ENCODE measurements around the gene TSPAN4. TPM values are rescaled to one million over a fixed set of nuclear protein-coding genes. Genes with fewer than 3 reads are reported as not detected.
A peak's percentile ranks its signal among the peaks of the same experiment; 100 is the strongest.

The TSPAN4 gene
- total and polyA plus RNA-seq, 9 of the 15 experiments (the other 6 are each of a cell fraction or from before 2014, with no cell fraction given), result 0.07 to 31.0 (median 15.7) TPM

GRCh38 chr11:827146-827896, 15.3 kb upstream of the TSPAN4 start (continued):
- TF ChIP-seq, protein P1, sequence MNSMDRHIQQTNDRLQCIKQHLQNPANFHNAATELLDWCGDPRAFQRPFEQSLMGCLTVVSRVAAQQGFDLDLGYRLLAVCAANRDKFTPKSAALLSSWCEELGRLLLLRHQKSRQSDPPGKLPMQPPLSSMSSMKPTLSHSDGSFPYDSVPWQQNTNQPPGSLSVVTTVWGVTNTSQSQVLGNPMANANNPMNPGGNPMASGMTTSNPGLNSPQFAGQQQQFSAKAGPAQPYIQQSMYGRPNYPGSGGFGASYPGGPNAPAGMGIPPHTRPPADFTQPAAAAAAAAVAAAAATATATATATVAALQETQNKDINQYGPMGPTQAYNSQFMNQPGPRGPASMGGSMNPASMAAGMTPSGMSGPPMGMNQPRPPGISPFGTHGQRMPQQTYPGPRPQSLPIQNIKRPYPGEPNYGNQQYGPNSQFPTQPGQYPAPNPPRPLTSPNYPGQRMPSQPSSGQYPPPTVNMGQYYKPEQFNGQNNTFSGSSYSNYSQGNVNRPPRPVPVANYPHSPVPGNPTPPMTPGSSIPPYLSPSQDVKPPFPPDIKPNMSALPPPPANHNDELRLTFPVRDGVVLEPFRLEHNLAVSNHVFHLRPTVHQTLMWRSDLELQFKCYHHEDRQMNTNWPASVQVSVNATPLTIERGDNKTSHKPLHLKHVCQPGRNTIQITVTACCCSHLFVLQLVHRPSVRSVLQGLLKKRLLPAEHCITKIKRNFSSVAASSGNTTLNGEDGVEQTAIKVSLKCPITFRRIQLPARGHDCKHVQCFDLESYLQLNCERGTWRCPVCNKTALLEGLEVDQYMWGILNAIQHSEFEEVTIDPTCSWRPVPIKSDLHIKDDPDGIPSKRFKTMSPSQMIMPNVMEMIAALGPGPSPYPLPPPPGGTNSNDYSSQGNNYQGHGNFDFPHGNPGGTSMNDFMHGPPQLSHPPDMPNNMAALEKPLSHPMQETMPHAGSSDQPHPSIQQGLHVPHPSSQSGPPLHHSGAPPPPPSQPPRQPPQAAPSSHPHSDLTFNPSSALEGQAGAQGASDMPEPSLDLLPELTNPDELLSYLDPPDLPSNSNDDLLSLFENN (IDR thresholded peaks at IDR 0.05; ENCODE audit: low read depth in 2 of 2, low read length in 2 of 2), result no peak
- TF ChIP-seq, protein P2, sequence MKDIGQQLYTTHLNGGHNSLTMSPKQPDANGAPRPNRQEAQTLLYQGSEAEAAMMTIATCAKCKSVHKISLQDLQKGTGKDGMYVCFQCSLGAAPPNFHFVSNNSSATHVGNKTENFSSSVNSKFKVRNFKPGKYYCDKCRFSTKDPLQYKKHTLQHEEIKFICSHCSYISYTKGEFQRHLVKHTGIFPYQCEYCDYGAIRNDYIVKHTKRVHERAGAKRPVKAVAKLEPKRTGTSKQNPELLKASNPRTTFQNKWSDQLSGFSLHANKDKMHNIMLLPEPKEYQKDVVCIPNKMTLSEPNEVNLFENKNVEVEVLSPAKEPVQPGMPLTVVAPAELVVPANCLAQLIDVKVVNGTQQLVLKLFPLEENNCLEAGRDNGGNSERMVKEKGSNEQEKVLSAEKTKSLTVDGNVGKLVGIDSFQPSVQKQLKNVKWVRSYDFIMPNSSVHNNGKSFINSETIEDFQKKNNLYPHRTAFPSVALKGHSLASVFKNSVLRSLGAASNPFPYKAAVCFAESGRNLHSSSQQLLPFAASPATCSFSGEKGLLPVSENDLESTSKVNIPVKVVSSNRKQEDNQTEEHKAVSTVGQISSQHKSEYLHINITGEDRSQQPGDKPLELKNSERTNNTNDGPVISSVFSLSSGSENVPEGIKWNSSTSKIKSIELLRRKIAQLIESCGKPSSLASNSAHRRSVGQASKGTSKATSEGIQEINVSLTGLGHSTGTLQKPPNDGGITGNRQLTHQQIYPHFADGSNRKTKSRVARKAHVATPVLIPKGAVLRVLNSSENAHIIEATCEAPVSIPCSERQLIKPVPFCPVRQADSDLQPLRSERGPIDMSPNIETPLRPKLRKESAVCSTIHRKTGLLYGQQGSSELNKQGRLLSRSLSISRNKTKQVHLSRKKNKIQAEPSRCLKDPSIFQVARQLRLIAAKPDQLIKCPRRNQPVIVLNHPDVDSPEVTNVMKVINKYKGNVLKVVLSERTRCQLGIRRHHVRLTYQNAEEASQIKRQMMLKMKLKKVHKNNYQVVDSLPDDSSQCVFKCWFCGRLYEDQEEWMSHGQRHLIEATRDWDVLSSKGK (CRISPR knock-in tag; IDR thresholded peaks at IDR 0.05), result no peak
- no peak for TF ChIP-seq ZNF146 (CRISPR knock-in tag; IDR thresholded peaks at IDR 0.05; ENCODE audit: unreplicated experiment)
- no peak for TF ChIP-seq HNRNPH1 (optimal IDR thresholded peaks at IDR 0.05; ENCODE audit: low read depth, low read length)
- TF ChIP-seq, protein P3, sequence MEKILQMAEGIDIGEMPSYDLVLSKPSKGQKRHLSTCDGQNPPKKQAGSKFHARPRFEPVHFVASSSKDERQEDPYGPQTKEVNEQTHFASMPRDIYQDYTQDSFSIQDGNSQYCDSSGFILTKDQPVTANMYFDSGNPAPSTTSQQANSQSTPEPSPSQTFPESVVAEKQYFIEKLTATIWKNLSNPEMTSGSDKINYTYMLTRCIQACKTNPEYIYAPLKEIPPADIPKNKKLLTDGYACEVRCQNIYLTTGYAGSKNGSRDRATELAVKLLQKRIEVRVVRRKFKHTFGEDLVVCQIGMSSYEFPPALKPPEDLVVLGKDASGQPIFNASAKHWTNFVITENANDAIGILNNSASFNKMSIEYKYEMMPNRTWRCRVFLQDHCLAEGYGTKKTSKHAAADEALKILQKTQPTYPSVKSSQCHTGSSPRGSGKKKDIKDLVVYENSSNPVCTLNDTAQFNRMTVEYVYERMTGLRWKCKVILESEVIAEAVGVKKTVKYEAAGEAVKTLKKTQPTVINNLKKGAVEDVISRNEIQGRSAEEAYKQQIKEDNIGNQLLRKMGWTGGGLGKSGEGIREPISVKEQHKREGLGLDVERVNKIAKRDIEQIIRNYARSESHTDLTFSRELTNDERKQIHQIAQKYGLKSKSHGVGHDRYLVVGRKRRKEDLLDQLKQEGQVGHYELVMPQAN (IDR thresholded peaks at IDR 0.05; ENCODE audit: borderline replicate concordance), result peak; percentile 92
- TF ChIP-seq ZNF778 (CRISPR knock-in tag; IDR thresholded peaks at IDR 0.05), result no peak
- TF ChIP-seq BCOR (IDR thresholded peaks at IDR 0.05), result peak; percentile 39; the same call in 1 of the 2 replicates
- TF ChIP-seq SP2 (IDR thresholded peaks at IDR 0.05; ENCODE audit: extremely low read depth, low read depth, low read length, poor library complexity, severe bottlenecking), result no peak
- no peak for TF ChIP-seq TCF7L2 (IDR thresholded peaks at IDR 0.05; ENCODE audit: low read depth, low read length)
- peak; percentile 79 for TF ChIP-seq CXXC5 (CRISPR knock-in tag; IDR thresholded peaks at IDR 0.05)
- TF ChIP-seq KLF10 (CRISPR knock-in tag; IDR thresholded peaks at IDR 0.05), result no peak
- TF ChIP-seq TCF15 (CRISPR knock-in tag; IDR thresholded peaks at IDR 0.05), result no peak
- TF ChIP-seq RAD21 (CRISPR knock-in tag; conservative IDR thresholded peaks at IDR 0.05 in 1 of 2, IDR thresholded peaks at IDR 0.05 in 1 of 2), result no peak
- TF ChIP-seq CTCFL (IDR thresholded peaks at IDR 0.05; ENCODE audit: borderline replicate concordance, insufficient read depth, low read depth, low read length, poor library complexity, severe bottlenecking), result no peak

Data from K562 (cell line).